Thyroid gland (tissue), 4 donors: ENCODE results near the gene BLTP3A. TPM values are rescaled to one million over a fixed set of nuclear protein-coding genes. Genes with fewer than 3 reads are reported as not detected.
"Not testable (repeated sequence)": the region's sequence is repeated elsewhere in the genome, so short reads cannot be mapped to it uniquely, and the experiment has no call there.

Experiments
- DNase-seq, 2 donors: peaks; one replicate each; pipeline ENCODE4 v3.0.0-alpha.2; 2019
- H3K27ac ChIP-seq, 3 donors: fragments of 200-600 bp; sonication (generic); 1 replicate in 2 of 3; 2 replicates in 1 of 3; pipeline ENCODE4 v1.5.1; 2016 to 2019; ENCODE audit warnings: mild to moderate bottlenecking in 1 of 3, moderate library complexity in 1 of 3
- H3K27me3 ChIP-seq: fragments of 200-600 bp; sonication (generic); one replicate; pipeline ENCODE4 v1.5.1; 2019
- H3K36me3 ChIP-seq, 2 donors: fragments of 200-600 bp; sonication (generic); one replicate each; pipeline ENCODE4 v1.5.1; 2016 to 2019
- H3K4me1 ChIP-seq, 2 donors: fragments of 200-600 bp; sonication (generic); one replicate each; pipeline ENCODE4 v1.5.1; 2017 to 2019
- H3K4me3 ChIP-seq, 3 donors: fragments of 200-600 bp; sonication (generic); replicated peaks in 1 of 3; 1 replicate in 2 of 3; 2 replicates in 1 of 3; pipeline ENCODE4 v1.5.1; 2016; ENCODE audit warnings: mild to moderate bottlenecking in 1 of 3
- H3K9me3 ChIP-seq: fragments of 200-600 bp; sonication (generic); one replicate; pipeline ENCODE4 v1.5.1; 2017
- POLR2A ChIP-seq, 2 donors: fragments of 450-650 bp; IDR thresholded peaks; one replicate each; pipeline ENCODE4 v1.6.1; 2017; ENCODE audit warnings: antibody characterized with exemption in 2 of 2, mild to moderate bottlenecking in 2 of 2, moderate library complexity in 1 of 2
- WGBS, 2 donors: methylation state at CpG; one replicate each; pipeline ENCODE4 v1.1.5; 2017; 5-methylcytosine and 5-hydroxymethylcytosine counted together
- intact Hi-C: fragments of 100-400 bp; cut with DNase I; formaldehyde crosslinking; loops from one replicate; pipeline ENCODE4 v1.15.1; 2023
- total RNA-seq, 4 donors: library from RNA; depleted of rRNA; stranded (reverse); fragments of >200 nt; gene quantifications; one replicate each; pipeline ENCODE4 v1.2.3, GENCODE V29; 2016
- TF ChIP-seq, protein P1 (sequence below), 6 experiments: fragments of 200-600 bp in 3 of 6; fragments of 450-650 bp in 3 of 6; sonication (generic) in 3 of 6; IDR thresholded peaks; one replicate each; pipeline ENCODE4 v1.5.1; 2016 to 2019; ENCODE audit warnings: antibody characterized with exemption in 6 of 6, mild to moderate bottlenecking in 2 of 6, inconsistent platforms in 1 of 6, moderate library complexity in 1 of 6

BLTP3A gene
- total RNA-seq, 4 donors from 2014 or later, result 12.6 to 19.5 (median 16.1) TPM

DNA sequence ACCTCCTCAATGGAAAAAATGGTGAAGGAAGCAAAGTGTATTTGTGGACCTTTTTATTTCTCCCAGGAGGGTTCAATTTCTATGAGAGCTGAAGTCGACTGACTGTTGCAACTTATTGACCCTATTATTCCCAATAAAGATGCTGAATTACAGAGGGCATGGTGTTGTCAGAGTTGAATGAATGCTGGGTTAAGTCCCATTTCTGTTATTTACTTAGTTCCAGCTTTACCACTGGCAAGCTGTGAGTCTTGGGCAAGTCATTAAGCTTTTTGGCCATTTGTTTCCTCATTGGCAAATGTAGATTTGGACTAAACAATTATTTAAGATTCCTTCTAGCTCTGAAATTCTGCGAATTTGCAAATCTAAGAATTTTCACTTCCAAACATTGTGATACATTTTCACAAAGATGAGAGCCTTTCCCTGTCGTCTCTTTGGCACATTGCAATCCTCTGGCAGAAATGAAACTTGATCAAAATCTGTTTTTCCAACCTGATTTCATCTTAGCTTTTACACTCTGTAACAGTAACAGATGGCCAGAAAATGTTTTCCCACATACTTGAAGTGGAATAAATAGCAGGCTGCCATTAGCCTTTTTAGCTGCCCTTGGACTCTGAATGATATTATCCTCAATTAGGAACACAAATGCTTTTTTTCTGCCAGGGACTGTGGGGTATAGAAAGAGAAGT lies 21.3 kb downstream of the BLTP3A start:
- Histone ChIP-seq H3K4me1 (peaks cover under 1 to 7% of the 10 kb centered on the region in 2 donors), H3K4me3 (no peak overlapping the region), H3K9me3 (no peaks in the 10 kb centered on the region), H3K27me3 (no peaks in the 10 kb centered on the region), H3K36me3 (no peaks in the 10 kb centered on the region), H3K27ac (no peak overlapping the region)
- no peak for TF ChIP-seq POLR2A (IDR thresholded peaks at IDR 0.05)
- TF ChIP-seq, protein P1, sequence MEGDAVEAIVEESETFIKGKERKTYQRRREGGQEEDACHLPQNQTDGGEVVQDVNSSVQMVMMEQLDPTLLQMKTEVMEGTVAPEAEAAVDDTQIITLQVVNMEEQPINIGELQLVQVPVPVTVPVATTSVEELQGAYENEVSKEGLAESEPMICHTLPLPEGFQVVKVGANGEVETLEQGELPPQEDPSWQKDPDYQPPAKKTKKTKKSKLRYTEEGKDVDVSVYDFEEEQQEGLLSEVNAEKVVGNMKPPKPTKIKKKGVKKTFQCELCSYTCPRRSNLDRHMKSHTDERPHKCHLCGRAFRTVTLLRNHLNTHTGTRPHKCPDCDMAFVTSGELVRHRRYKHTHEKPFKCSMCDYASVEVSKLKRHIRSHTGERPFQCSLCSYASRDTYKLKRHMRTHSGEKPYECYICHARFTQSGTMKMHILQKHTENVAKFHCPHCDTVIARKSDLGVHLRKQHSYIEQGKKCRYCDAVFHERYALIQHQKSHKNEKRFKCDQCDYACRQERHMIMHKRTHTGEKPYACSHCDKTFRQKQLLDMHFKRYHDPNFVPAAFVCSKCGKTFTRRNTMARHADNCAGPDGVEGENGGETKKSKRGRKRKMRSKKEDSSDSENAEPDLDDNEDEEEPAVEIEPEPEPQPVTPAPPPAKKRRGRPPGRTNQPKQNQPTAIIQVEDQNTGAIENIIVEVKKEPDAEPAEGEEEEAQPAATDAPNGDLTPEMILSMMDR (IDR thresholded peaks at IDR 0.05), result no peak
- intact Hi-C loops, result no loop called here
- 75 to 77% methylated on average over 3 of the region's 3 CpGs for WGBS, 2 donors
- DNase-seq, result no peak

DNA sequence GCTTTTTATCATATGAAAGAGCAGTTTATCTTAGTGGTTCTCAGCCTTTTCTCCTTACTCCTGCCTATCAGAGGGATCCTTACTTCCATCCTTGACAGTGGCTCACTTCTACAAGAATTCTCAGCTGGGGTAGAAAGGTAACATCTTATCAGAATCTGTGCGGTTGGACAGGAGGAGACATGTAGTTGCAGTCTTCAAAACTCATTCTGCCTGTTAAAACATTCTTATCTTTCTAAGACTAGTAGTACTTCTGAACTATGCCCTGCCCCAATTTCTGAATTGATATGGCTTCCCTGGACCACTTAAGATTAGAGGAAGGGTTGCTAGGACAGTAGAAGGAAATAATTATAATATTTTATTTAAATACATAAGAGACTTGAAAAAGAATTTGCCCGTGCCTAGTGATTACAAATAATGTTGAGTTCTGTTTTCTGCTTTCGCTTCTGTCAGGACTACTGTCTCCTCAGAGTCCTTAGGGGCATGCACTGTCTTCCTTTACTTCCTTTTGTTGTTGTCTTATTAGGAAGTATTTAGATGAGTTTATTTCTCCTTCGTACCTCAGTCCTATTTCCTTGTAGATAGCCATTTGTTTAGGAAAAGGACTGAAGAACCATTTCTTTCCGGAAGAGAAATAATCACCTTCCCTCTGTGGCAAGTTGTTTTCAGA lies 24.9 kb downstream of the BLTP3A start:
- 72 to 80% methylated on average over 5 of the region's 5 CpGs for WGBS, 2 donors
- intact Hi-C loops, result no loop called here
- Histone ChIP-seq H3K27ac (peak overlapping the region in 1 of 3 donors; percentile 17), H3K9me3 (no peaks in the 10 kb centered on the region), H3K27me3 (no peaks in the 10 kb centered on the region), H3K36me3 (no peaks in the 10 kb centered on the region), H3K4me3 (no peak overlapping the region), H3K4me1 (peaks cover 22 to 31% of the 10 kb centered on the region in 2 donors)
- TF ChIP-seq, protein P1 (IDR thresholded peaks at IDR 0.05), result no peak
- no peak for TF ChIP-seq POLR2A (IDR thresholded peaks at IDR 0.05)
- no peak for DNase-seq

DNA sequence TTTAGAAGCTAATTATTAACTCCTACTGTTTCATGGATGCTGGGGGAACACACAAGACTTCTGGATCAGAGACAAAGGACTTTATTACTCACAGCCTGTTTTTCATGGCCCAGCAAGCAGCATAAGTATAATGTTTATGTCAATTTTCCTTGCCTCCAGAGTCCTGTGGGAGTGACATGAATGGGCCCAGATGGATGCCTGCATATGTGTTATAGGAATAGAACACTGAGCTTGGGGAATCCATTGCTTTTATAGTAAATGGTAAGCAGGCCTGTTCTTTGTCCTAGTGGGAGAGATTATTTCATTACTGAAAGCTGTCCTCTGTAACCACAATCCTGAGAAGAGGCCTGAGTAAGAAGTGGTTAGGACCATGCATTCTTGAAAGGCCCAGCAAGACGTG lies 25.6 kb downstream of the BLTP3A start:
- intact Hi-C loops, result no loop called here
- 75 to 84% methylated on average over 1 of the region's 1 CpG for WGBS, 2 donors
- no peak overlapping the region for H3K4me3 ChIP-seq
- H3K4me1 ChIP-seq, result peaks cover 22 to 31% of the 10 kb centered on the region in 2 donors
- TF ChIP-seq, protein P1 (IDR thresholded peaks at IDR 0.05), result no peak
- TF ChIP-seq POLR2A (IDR thresholded peaks at IDR 0.05), result no peak
- no peak overlapping the region for H3K27ac ChIP-seq
- H3K9me3 ChIP-seq, result no peaks in the 10 kb centered on the region
- no peaks in the 10 kb centered on the region for H3K27me3 ChIP-seq
- H3K36me3 ChIP-seq, result peaks cover 0 to 2% of the 10 kb centered on the region in 2 donors
- no peak for DNase-seq

GRCh38 chr6:34818872-34819570 lies 27.1 kb downstream of the BLTP3A start:
- H3K36me3 ChIP-seq, intact Hi-C loops, DNase-seq, H3K9me3 ChIP-seq, H3K4me3 ChIP-seq, H3K27me3 ChIP-seq: not testable (repeated sequence)
- H3K27ac ChIP-seq, result peak overlapping the region in 1 of 3 donors; percentile 3
- H3K4me1 ChIP-seq, result peaks cover 22 to 31% of the 10 kb centered on the region in 2 donors
- 57 to 64% methylated on average over 4 of the region's 4 CpGs for WGBS, 2 donors

GRCh38 chr6:34819571-34820480 lies 27.9 kb downstream of the BLTP3A start:
- H3K36me3 ChIP-seq, result peaks cover 7% of the 10 kb centered on the region in 2 donors
- TF ChIP-seq POLR2A (IDR thresholded peaks at IDR 0.05), result no peak
- TF ChIP-seq, protein P1 (IDR thresholded peaks at IDR 0.05), result no peak
- 71 to 77% methylated on average over 3 of the region's 3 CpGs for WGBS, 2 donors
- no peaks in the 10 kb centered on the region for H3K9me3 ChIP-seq
- no peak overlapping the region for H3K4me3 ChIP-seq
- H3K27ac ChIP-seq, result peak overlapping the region in 1 of 3 donors; percentile 3
- no peaks in the 10 kb centered on the region for H3K27me3 ChIP-seq
- H3K4me1 ChIP-seq, result peaks cover 22 to 31% of the 10 kb centered on the region in 2 donors
- intact Hi-C loops, result no loop called here
- DNase-seq, result no peak
